ENCODE results near the gene SLC16A12.

The SLC16A12 gene

GRCh38 chr10:89503652-89504370 lies 31.6 kb downstream of the SLC16A12 start:
- Histone ChIP-seq H3K4me1 (ENCODE audit: control insufficient read depth, insufficient read depth, low read length) (no peaks in the 10 kb centered on the region), H3K27me3 (ENCODE audit: control insufficient read depth, insufficient read depth, low read length) (no peaks in the 10 kb centered on the region), H3K36me3 (ENCODE audit: control insufficient read depth, insufficient read depth, low read length) (no peaks in the 10 kb centered on the region), H3K4me3 (ENCODE audit: low read depth, low read length) (no peak overlapping the region), H3K9me3 (ENCODE audit: control insufficient read depth, insufficient read depth, low read length) (no peaks in the 10 kb centered on the region), H3K9ac (ENCODE audit: low read depth, low read length) (no peak overlapping the region)

DNA sequence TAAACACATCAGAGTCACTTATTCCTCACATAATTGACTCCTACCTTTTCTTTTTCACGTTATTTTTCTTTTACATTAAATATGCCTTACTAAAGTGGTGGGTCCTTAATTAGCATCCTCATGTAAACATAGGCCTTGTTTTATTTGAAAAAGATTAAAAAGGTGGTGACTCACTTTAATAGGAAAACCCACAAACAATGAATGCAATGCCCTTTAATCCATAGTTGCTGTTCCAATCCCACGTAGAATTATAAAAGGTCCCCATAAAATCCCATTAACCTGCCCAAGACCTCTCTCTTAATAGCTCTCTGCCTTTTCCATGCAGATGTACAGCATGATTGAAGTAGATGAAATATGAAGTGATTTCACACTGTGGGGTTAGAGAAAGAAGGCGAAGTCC lies 32.2 kb downstream of the SLC16A12 start:
- Histone ChIP-seq H3K36me3 (ENCODE audit: control insufficient read depth, insufficient read depth, low read length) (no peaks in the 10 kb centered on the region), H3K9me3 (ENCODE audit: control insufficient read depth, insufficient read depth, low read length) (no peaks in the 10 kb centered on the region), H3K9ac (ENCODE audit: low read depth, low read length) (no peak overlapping the region), H3K4me3 (ENCODE audit: low read depth, low read length) (no peak overlapping the region), H3K4me1 (ENCODE audit: control insufficient read depth, insufficient read depth, low read length) (no peaks in the 10 kb centered on the region), H3K27me3 (ENCODE audit: control insufficient read depth, insufficient read depth, low read length) (no peaks in the 10 kb centered on the region)

GRCh38 chr10:89502549-89502948 lies 32.8 kb downstream of the SLC16A12 start:
- Histone ChIP-seq H3K9me3 (ENCODE audit: control insufficient read depth, insufficient read depth, low read length) (no peaks in the 10 kb centered on the region), H3K4me1 (ENCODE audit: control insufficient read depth, insufficient read depth, low read length) (no peaks in the 10 kb centered on the region), H3K27me3 (ENCODE audit: control insufficient read depth, insufficient read depth, low read length) (no peaks in the 10 kb centered on the region), H3K9ac (ENCODE audit: low read depth, low read length) (no peak overlapping the region), H3K36me3 (ENCODE audit: control insufficient read depth, insufficient read depth, low read length) (no peaks in the 10 kb centered on the region), H3K4me3 (ENCODE audit: low read depth, low read length) (no peak overlapping the region)

DNA sequence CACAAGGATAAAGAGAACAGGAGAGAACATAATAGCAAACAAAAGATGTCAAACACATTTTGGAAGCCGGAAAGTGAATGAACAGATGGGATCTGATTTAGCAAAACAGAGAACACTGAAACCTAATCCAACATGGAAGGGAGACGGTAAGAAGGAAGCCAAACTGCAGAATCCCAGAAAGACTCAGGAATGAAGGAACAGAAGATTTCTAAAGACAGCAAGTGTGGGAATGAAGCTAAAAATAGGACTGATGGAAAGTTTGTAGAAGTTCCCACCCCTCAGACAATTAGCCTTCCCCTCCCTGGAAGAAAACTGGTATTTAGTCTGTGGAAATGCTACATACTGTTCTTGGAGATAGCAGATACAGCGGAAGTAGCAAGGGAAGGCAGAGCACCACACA lies 40.8 kb downstream of the SLC16A12 start:
- peaks cover 14% of the 10 kb centered on the region for H3K4me1 ChIP-seq (ENCODE audit: control insufficient read depth, insufficient read depth, low read length)
- H3K27me3 ChIP-seq (ENCODE audit: control insufficient read depth, insufficient read depth, low read length): no peaks in the 10 kb centered on the region
- no peak overlapping the region for H3K4me3 ChIP-seq (ENCODE audit: low read depth, low read length)
- H3K9me3 ChIP-seq (ENCODE audit: control insufficient read depth, insufficient read depth, low read length): no peaks in the 10 kb centered on the region
- no peaks in the 10 kb centered on the region for H3K36me3 ChIP-seq (ENCODE audit: control insufficient read depth, insufficient read depth, low read length)
- H3K9ac ChIP-seq (ENCODE audit: low read depth, low read length): no peak overlapping the region

GRCh38 chr10:89494068-89494467 lies 41.3 kb downstream of the SLC16A12 start:
- Histone ChIP-seq H3K9ac (ENCODE audit: low read depth, low read length) (no peak overlapping the region), H3K36me3 (ENCODE audit: control insufficient read depth, insufficient read depth, low read length) (no peaks in the 10 kb centered on the region), H3K4me1 (ENCODE audit: control insufficient read depth, insufficient read depth, low read length) (peaks cover 14% of the 10 kb centered on the region)

GRCh38 chr10:89491932-89492331 lies 43.5 kb downstream of the SLC16A12 start:
- Histone ChIP-seq H3K27me3 (ENCODE audit: control insufficient read depth, insufficient read depth, low read length) (no peaks in the 10 kb centered on the region), H3K36me3 (ENCODE audit: control insufficient read depth, insufficient read depth, low read length) (no peaks in the 10 kb centered on the region), H3K4me3 (ENCODE audit: low read depth, low read length) (no peak overlapping the region), H3K9ac (ENCODE audit: low read depth, low read length) (no peak overlapping the region), H3K9me3 (ENCODE audit: control insufficient read depth, insufficient read depth, low read length) (no peaks in the 10 kb centered on the region), H3K4me1 (ENCODE audit: control insufficient read depth, insufficient read depth, low read length) (peaks cover 14% of the 10 kb centered on the region)

More at GRCh38 chr10:89494068-89494467, 41.3 kb downstream of the SLC16A12 start:
- H3K9me3 ChIP-seq (ENCODE audit: control insufficient read depth, insufficient read depth, low read length): no peaks in the 10 kb centered on the region
- H3K27me3 ChIP-seq (ENCODE audit: control insufficient read depth, insufficient read depth, low read length): no peaks in the 10 kb centered on the region
- H3K4me3 ChIP-seq (ENCODE audit: low read depth, low read length): no peak overlapping the region

- H3K27me3 ChIP-seq (ENCODE audit: control insufficient read depth, insufficient read depth, low read length): no peaks in the 10 kb centered on the region
- H3K9me3 ChIP-seq (ENCODE audit: control insufficient read depth, insufficient read depth, low read length): no peaks in the 10 kb centered on the region
- no peaks in the 10 kb centered on the region for H3K36me3 ChIP-seq (ENCODE audit: control insufficient read depth, insufficient read depth, low read length)
- H3K4me3 ChIP-seq (ENCODE audit: low read depth, low read length): no peak overlapping the region
- peaks cover 16% of the 10 kb centered on the region for H3K4me1 ChIP-seq (ENCODE audit: control insufficient read depth, insufficient read depth, low read length)
- H3K9ac ChIP-seq (ENCODE audit: low read depth, low read length): no peak overlapping the region
Observed at GRCh38 chr10:89490596-89491335, 44.6 kb downstream of the SLC16A12 start.

- Histone ChIP-seq H3K36me3 (ENCODE audit: control insufficient read depth, insufficient read depth, low read length) (no peaks in the 10 kb centered on the region), H3K9me3 (ENCODE audit: control insufficient read depth, insufficient read depth, low read length) (no peaks in the 10 kb centered on the region), H3K4me1 (ENCODE audit: control insufficient read depth, insufficient read depth, low read length) (peaks cover 15% of the 10 kb centered on the region), H3K9ac (ENCODE audit: low read depth, low read length) (no peak overlapping the region), H3K4me3 (ENCODE audit: low read depth, low read length) (no peak overlapping the region), H3K27me3 (ENCODE audit: control insufficient read depth, insufficient read depth, low read length) (no peaks in the 10 kb centered on the region)
Observed at GRCh38 chr10:89482256-89482655, 53.1 kb downstream of the SLC16A12 start.

DNA sequence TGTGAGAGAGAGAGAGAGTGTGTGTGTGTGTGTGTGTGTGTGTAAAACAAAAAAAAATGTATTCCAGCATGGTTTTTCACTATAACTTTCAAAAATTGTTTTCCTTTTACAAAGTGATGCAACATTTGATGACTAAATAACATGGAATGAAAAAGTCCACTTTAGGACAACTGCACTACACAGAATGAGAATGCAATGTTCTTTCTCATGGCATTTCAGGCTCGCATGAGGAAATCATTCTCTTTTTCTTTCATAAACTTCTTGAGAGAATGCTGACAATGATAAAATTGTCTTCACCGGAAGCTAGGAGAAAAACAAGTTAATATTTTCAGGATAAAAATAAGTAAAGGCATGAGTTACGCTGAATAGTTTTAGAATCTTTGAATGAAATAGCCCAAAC lies 53.7 kb downstream of the SLC16A12 start:
- H3K4me1 ChIP-seq (ENCODE audit: control insufficient read depth, insufficient read depth, low read length): peaks cover 12% of the 10 kb centered on the region
- no peaks in the 10 kb centered on the region for H3K36me3 ChIP-seq (ENCODE audit: control insufficient read depth, insufficient read depth, low read length)
- H3K9me3 ChIP-seq (ENCODE audit: control insufficient read depth, insufficient read depth, low read length): no peaks in the 10 kb centered on the region
- H3K9ac ChIP-seq (ENCODE audit: low read depth, low read length): no peak overlapping the region
- no peaks in the 10 kb centered on the region for H3K27me3 ChIP-seq (ENCODE audit: control insufficient read depth, insufficient read depth, low read length)
- no peak overlapping the region for H3K4me3 ChIP-seq (ENCODE audit: low read depth, low read length)

- Histone ChIP-seq H3K4me1 (ENCODE audit: control insufficient read depth, insufficient read depth, low read length) (peaks cover 25% of the 10 kb centered on the region), H3K9me3 (ENCODE audit: control insufficient read depth, insufficient read depth, low read length) (no peaks in the 10 kb centered on the region), H3K36me3 (ENCODE audit: control insufficient read depth, insufficient read depth, low read length) (no peaks in the 10 kb centered on the region), H3K4me3 (ENCODE audit: low read depth, low read length) (no peak overlapping the region), H3K9ac (ENCODE audit: low read depth, low read length) (no peak overlapping the region), H3K27me3 (ENCODE audit: control insufficient read depth, insufficient read depth, low read length) (no peaks in the 10 kb centered on the region)
Observed at GRCh38 chr10:89479771-89480446, 55.5 kb downstream of the SLC16A12 start.

DNA sequence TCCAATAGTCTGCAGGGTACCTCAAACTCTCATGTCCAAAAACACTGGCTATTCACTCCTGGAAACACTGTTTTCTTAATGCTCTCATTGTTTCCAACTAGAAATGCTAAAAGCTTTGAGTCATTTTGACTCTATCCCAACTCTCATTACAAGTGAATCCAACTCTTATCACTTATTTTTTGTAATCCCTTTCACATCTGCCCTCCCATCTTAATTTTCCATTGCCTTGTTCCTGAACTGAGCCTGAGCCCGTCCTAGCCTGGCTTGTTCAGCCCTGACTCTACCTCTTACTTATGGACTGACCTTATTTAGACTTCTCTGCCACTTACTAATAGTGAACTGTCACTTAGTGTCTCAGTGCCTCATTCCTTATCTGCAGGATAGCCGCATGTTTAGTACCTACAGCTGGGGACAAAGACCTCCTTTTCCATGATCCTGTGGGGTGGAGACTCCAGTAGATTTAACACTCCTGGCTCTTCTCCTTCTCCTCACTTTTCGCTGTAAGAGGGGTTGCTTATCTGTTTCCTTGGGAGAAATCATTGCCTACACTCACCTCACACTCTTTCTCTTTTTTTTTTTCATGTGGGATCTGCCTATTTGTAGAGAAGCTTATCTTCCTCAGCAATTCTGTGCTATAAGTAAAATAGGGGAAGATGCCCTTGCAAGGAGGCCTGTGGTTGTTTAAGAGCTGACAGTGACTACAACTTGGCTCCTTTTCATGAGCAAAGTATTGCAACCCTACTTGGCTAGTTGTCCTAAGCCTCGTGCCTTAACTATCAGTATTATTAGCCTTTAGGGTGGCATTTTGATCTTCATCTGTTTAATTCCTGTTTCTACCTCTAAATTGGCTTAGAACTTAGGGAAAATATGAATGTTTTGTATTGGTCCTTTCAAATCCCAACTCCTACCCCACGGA lies 56.4 kb downstream of the SLC16A12 start:
- Histone ChIP-seq H3K9me3 (ENCODE audit: control insufficient read depth, insufficient read depth, low read length) (no peaks in the 10 kb centered on the region), H3K4me1 (ENCODE audit: control insufficient read depth, insufficient read depth, low read length) (peaks cover 25% of the 10 kb centered on the region), H3K36me3 (ENCODE audit: control insufficient read depth, insufficient read depth, low read length) (no peaks in the 10 kb centered on the region), H3K9ac (ENCODE audit: low read depth, low read length) (no peak overlapping the region), H3K4me3 (ENCODE audit: low read depth, low read length) (no peak overlapping the region), H3K27me3 (ENCODE audit: control insufficient read depth, insufficient read depth, low read length) (no peaks in the 10 kb centered on the region)
